Peyer's patch (tissue), 4 donors: ENCODE data around the gene EP400.

Experiments
- CTCF ChIP-seq, 6 experiments: fragments of 450-650 bp in 4 of 6; fragments of 200-600 bp in 2 of 6; sonication (generic) in 1 of 6; IDR thresholded peaks; one replicate each; pipeline ENCODE4 v1.5.1; 2017 to 2019; ENCODE audit warnings: antibody characterized with exemption in 6 of 6, mild to moderate bottlenecking in 3 of 6, moderate library complexity in 1 of 6
- POLR2A ChIP-seq, 2 donors: fragments of 450-650 bp; IDR thresholded peaks; one replicate each; pipeline ENCODE4 v1.5.1; 2017; ENCODE audit warnings: antibody characterized with exemption in 2 of 2, mild to moderate bottlenecking in 2 of 2, moderate library complexity in 2 of 2

GRCh38 chr12:132056951-132057350, 107.2 kb downstream of the EP400 start:
- TF ChIP-seq CTCF (IDR thresholded peaks at IDR 0.05) = no peak
- no peak for TF ChIP-seq POLR2A (IDR thresholded peaks at IDR 0.05)
